Neuronal stem cell (in vitro differentiated cells): Measurements from ENCODE around the gene PSMG4.

Source experiments
- DNase-seq: peaks from one replicate; pipeline ENCODE4 v3.0.0-alpha.2; 2013; ENCODE audit warnings: low spot score
- H2AFZ ChIP-seq: one replicate; pipeline ENCODE4 v1.6.1; 2013; ENCODE audit warnings: mild to moderate bottlenecking, low read length, inconsistent platforms
- H2AK5ac ChIP-seq: 2 replicates; pipeline ENCODE4 v1.6.1; 2013; ENCODE audit warnings: low read depth, mild to moderate bottlenecking, inconsistent platforms, low read length, moderate library complexity, mixed read lengths
- H2BK120ac ChIP-seq: 2 replicates; pipeline ENCODE4 v1.6.1; 2013; ENCODE audit warnings: low read depth, mild to moderate bottlenecking, inconsistent platforms, low read length, moderate library complexity, mixed read lengths
- H2BK12ac ChIP-seq: one replicate; pipeline ENCODE4 v1.6.1; 2013; ENCODE audit warnings: low read length, inconsistent platforms
- H2BK15ac ChIP-seq: 2 replicates; pipeline ENCODE4 v1.6.1; 2013; ENCODE audit warnings: mild to moderate bottlenecking, low read length, inconsistent platforms, mixed read lengths
- H2BK5ac ChIP-seq: one replicate; pipeline ENCODE4 v1.6.1; 2013; ENCODE audit warnings: inconsistent platforms, mild to moderate bottlenecking, low read length, moderate library complexity
- H3K14ac ChIP-seq: one replicate; pipeline ENCODE4 v1.6.1; 2013; ENCODE audit warnings: low read length, inconsistent platforms
- H3K18ac ChIP-seq: 2 replicates; pipeline ENCODE4 v1.6.1; 2013; ENCODE audit warnings: low read length, inconsistent platforms
- H3K23ac ChIP-seq: 2 replicates; pipeline ENCODE4 v1.6.1; 2013; ENCODE audit warnings: low read depth, mild to moderate bottlenecking, mixed read lengths, low read length, inconsistent platforms; ENCODE audit not compliant: poor library complexity
- H3K27ac ChIP-seq: replicated peaks from 3 replicates; pipeline ENCODE4 v1.5.1; 2013; ENCODE audit warnings: low read length, inconsistent platforms
- H3K27me3 ChIP-seq, 3 experiments: 2 replicates each; pipeline ENCODE4 v1.6.1; 2013; ENCODE audit warnings: low read length in 3 of 3, mild to moderate bottlenecking in 2 of 3, inconsistent platforms in 1 of 3, low read depth in 1 of 3, mixed read lengths in 1 of 3, moderate library complexity in 1 of 3; ENCODE audit not compliant: control insufficient read depth in 3 of 3, insufficient read depth in 3 of 3
- H3K36me3 ChIP-seq, 2 donors: replicated peaks in 1 of 2; 2 replicates each; pipeline ENCODE4 v1.6.1; 2013; ENCODE audit warnings: low read length in 2 of 2; ENCODE audit not compliant: control insufficient read depth in 2 of 2, insufficient read depth in 2 of 2
- H3K4ac ChIP-seq: 2 replicates; pipeline ENCODE4 v1.6.1; 2013; ENCODE audit warnings: inconsistent platforms, mild to moderate bottlenecking, low read length, moderate library complexity
- H3K4me1 ChIP-seq, 2 donors: 1 replicate in 1 of 2; 2 replicates in 1 of 2; pipeline ENCODE4 v1.6.1; 2013; ENCODE audit warnings: low read length in 2 of 2, low read depth in 1 of 2; ENCODE audit not compliant: control insufficient read depth in 2 of 2, insufficient read depth in 1 of 2
- H3K4me2 ChIP-seq: one replicate; pipeline ENCODE4 v1.6.1; 2013; ENCODE audit warnings: mild to moderate bottlenecking, low read length, inconsistent platforms; ENCODE audit not compliant: insufficient read depth, poor library complexity, severe bottlenecking
- H3K4me3 ChIP-seq, 2 donors: 2 replicates each; pipeline ENCODE4 v1.5.1; 2013; ENCODE audit warnings: low read length in 2 of 2, mild to moderate bottlenecking in 2 of 2, inconsistent platforms in 1 of 2, moderate library complexity in 1 of 2
- H3K79me1 ChIP-seq: one replicate; pipeline ENCODE4 v1.6.1; 2013; ENCODE audit warnings: low read depth, mild to moderate bottlenecking, inconsistent platforms, low read length, moderate library complexity
- H3K9ac ChIP-seq: one replicate; pipeline ENCODE4 v1.6.1; 2013; ENCODE audit warnings: mild to moderate bottlenecking, low read depth, low read length, inconsistent platforms; ENCODE audit not compliant: poor library complexity
- H3K9me3 ChIP-seq, 2 donors: replicated peaks in 1 of 2; 2 replicates each; pipeline versions ENCODE3 to v1.6.1; 2013; ENCODE audit warnings: low read length in 2 of 2, mild to moderate bottlenecking in 2 of 2, inconsistent platforms in 1 of 2, low read depth in 1 of 2, mixed read lengths in 1 of 2, moderate library complexity in 1 of 2; ENCODE audit not compliant: control insufficient read depth in 2 of 2, insufficient read depth in 1 of 2
- H4K8ac ChIP-seq: one replicate; pipeline ENCODE4 v1.6.1; 2013; ENCODE audit warnings: low read depth, mild to moderate bottlenecking, inconsistent platforms, low read length, moderate library complexity
- H4K91ac ChIP-seq: one replicate; pipeline ENCODE4 v1.6.1; 2013; ENCODE audit warnings: low read length, low read depth, mild to moderate bottlenecking, inconsistent platforms; ENCODE audit not compliant: poor library complexity
- WGBS, 2 donors: extraction: QIAGEN DNeasy Blood & Tissue Kit; methylation state at CpG; one replicate each; pipeline ENCODE4 v1.1.7; 2013; ENCODE audit warnings: missing lambda C conversion rate in 2 of 2, mixed read lengths in 1 of 2; ENCODE audit not compliant: insufficient read length in 2 of 2, insufficient replicate concordance in 1 of 2; ENCODE audit errors: extremely low coverage in 2 of 2; 5-methylcytosine and 5-hydroxymethylcytosine counted together

Gene PSMG4

DNA sequence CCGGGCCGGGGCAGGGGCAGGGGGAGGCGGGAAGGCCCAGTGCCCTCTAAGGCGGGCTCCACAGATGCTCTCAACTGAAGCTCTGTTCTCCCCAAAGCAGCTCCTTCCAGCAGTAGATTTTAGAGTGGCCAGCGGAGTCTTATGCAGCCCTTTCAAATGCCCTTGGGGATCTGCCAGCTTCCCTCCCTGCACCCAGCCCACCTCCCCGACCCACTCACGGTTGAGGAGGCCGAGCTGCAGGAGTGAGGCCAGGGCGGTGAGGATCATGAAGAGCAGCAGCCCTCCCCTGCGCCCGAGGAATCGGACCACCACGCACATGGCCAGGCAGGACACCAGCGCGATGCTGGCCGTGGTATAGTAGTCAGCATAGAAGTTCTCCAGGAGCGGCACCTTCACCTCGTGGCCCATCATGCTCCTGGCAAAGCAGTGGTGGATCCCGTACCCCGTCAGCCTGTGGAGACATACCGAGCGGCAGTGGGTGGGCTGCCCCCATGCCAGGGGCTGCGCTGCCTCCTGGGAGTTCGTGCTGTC is 28.0 kb downstream of the PSMG4 start:
- H4K91ac ChIP-seq = no peak overlapping the region
- no CpG with 5 or more reads among the region's 24 CpGs for WGBS, 2 donors
- H2BK120ac ChIP-seq = no peak overlapping the region
- H2AK5ac ChIP-seq = no peak overlapping the region
- H3K9me3 ChIP-seq = no peaks in the 10 kb centered on the region
- H3K23ac ChIP-seq = peak overlapping the region; percentile 25
- H3K18ac ChIP-seq = peak overlapping the region; percentile 35
- no peak overlapping the region for H2AFZ ChIP-seq
- no peaks in the 10 kb centered on the region for H3K27me3 ChIP-seq
- H3K79me1 ChIP-seq = no peaks in the 10 kb centered on the region
- H2BK15ac ChIP-seq = no peak overlapping the region
- no peak overlapping the region for H3K4ac ChIP-seq
- H4K8ac ChIP-seq = no peak overlapping the region
- no peak overlapping the region for H3K27ac ChIP-seq
- no peak for DNase-seq
- H2BK12ac ChIP-seq = no peak overlapping the region
- peak overlapping the region; percentile 86 for H3K14ac ChIP-seq
- no peak overlapping the region for H2BK5ac ChIP-seq
- H3K4me2 ChIP-seq = no peak overlapping the region
- H3K4me1 ChIP-seq = peaks cover 11 to 16% of the 10 kb centered on the region in 2 donors
- H3K4me3 ChIP-seq = no peak overlapping the region
- H3K36me3 ChIP-seq = peaks cover 6 to 52% of the 10 kb centered on the region in 2 donors
- no peak overlapping the region for H3K9ac ChIP-seq

DNA sequence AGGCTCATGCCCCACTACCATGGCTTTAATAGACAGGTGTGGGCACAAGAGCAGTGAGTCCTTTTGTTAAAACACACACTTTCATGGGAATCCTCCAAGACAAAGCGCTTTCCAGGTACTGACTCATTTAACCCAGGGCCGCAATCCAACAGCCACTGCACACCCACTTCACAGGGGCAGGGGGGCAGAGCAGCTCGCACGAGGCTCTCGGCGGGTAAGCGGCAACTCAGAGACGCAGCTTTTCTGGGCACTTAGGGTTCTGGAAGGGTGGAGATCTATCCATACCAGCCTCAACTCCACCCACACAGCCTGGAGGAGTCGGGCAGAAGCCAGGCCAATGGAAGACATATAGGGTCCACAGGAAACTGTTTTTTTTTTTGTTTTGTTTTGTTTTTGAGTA is 28.6 kb downstream of the PSMG4 start:
- Histone ChIP-seq H3K4ac (no peak overlapping the region), H2BK120ac (no peak overlapping the region), H3K18ac (no peak overlapping the region), H2BK15ac (no peak overlapping the region), H2AK5ac (no peak overlapping the region), H3K4me2 (no peak overlapping the region), H4K91ac (no peak overlapping the region), H3K9ac (peak overlapping the region; percentile 53), H3K27me3 (no peaks in the 10 kb centered on the region), H2BK12ac (no peak overlapping the region), H3K14ac (no peak overlapping the region), H3K36me3 (peaks cover 4 to 51% of the 10 kb centered on the region in 2 donors), H3K4me1 (peaks cover 5 to 10% of the 10 kb centered on the region in 2 donors), H3K23ac (no peak overlapping the region), H2BK5ac (no peak overlapping the region), H2AFZ (no peak overlapping the region), H3K79me1 (no peaks in the 10 kb centered on the region), H3K27ac (no peak overlapping the region), H3K9me3 (no peaks in the 10 kb centered on the region), H3K4me3 (no peak overlapping the region), H4K8ac (no peak overlapping the region)
- DNase-seq = no peak
- WGBS, 2 donors = no CpG with 5 or more reads among the region's 9 CpGs

DNA sequence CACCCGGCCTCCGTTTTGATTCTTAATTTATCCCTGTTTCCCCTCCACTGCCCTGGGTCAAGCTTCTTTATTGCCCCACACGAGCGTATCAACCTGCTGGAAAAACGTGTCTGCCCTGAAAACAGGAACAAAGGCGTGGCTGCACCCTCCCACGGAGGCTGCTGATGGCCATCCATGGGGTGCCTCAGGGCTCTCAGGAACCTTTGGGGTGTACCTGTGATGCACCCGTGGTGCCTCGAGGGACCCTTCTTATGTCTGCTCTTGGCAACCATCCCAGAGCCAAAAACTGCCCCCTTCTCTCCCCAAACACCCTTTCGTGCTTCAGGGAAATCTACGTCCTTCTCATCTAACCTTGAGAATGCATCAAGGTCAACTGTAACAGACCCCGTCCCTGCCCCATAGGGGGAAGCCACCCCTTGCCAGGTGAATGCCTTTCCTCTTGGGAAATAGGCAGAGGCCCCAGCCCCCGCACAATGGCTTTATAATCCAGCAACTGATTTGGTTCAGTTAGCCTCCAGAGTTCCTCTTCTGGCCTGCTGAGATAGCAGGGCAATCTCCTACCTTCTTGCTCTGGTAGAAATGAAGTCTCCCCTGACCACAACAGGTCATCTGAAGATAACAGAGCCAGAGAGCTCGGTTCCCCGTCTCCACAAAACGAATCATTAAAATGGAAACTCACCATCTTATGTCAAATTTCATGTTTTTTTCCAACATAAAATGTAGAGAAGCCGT is 29.4 kb downstream of the PSMG4 start:
- WGBS, 2 donors = no CpG with 5 or more reads among the region's 17 CpGs
- no peak overlapping the region for H3K18ac ChIP-seq
- no peak overlapping the region for H3K9ac ChIP-seq
- no peak overlapping the region for H4K8ac ChIP-seq
- H3K4ac ChIP-seq = no peak overlapping the region
- H3K79me1 ChIP-seq = no peaks in the 10 kb centered on the region
- H3K4me3 ChIP-seq = no peak overlapping the region
- H3K9me3 ChIP-seq = no peaks in the 10 kb centered on the region
- no peak overlapping the region for H3K4me2 ChIP-seq
- no peak overlapping the region for H4K91ac ChIP-seq
- no peak overlapping the region for H2BK5ac ChIP-seq
- H3K36me3 ChIP-seq = peaks cover 2 to 44% of the 10 kb centered on the region in 2 donors
- H3K27ac ChIP-seq = no peak overlapping the region
- peaks cover 4% of the 10 kb centered on the region in 2 donors for H3K4me1 ChIP-seq
- H2BK12ac ChIP-seq = no peak overlapping the region
- no peak overlapping the region for H3K23ac ChIP-seq
- no peak overlapping the region for H2AK5ac ChIP-seq
- H3K14ac ChIP-seq = no peak overlapping the region
- no peak overlapping the region for H2BK120ac ChIP-seq
- no peak overlapping the region for H2AFZ ChIP-seq
- H2BK15ac ChIP-seq = no peak overlapping the region
- H3K27me3 ChIP-seq = no peaks in the 10 kb centered on the region
- DNase-seq = no peak

DNA sequence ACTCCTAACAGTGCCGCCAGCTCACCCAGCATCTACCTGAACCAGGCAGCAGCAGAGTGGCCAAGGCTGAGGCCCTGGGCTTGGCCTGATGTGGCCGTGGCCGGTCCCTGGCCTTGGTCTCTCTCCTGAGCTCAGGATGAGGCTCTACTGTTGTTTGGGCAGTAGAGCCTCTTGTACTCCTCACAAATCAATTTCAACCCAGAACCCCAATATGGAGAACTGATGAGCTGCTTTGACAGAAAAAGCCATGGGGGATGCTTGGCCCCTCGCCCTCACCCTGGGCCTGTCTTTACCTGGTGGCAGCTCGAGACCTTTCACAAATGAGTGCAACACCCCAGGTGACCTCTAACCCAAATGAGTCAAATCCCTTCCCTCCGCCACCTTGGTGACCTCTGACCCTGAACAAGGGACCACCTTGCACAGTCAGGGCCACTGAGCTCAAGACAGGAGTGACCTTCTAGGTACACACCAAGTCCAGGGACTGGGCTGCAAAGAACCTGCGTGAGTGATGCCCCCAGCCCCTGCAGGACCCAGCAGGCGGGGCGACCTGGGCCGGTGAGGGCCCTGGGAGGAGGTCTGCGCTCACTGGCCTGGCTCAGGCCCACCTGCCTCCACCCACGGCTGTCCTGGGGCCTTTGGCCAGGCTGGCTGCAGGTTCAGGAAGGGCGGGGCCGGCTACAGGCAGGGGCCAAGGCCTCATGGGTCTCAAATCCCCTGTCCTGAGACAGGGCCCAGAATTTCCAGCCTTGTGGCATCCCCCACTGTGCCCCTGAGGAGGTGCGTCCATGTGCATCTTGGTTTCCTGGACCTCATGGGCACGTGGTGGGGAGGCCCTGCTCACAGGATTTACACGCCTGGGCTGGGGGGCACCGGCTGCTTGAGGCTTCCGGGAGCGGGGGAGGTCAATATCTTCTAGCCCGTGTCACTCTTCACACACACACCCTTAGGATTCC is 30.2 kb downstream of the PSMG4 start:
- Histone ChIP-seq H3K23ac (peak overlapping the region; percentile 40), H3K4ac (no peak overlapping the region), H3K27me3 (no peaks in the 10 kb centered on the region), H3K4me1 (peaks cover 4% of the 10 kb centered on the region in 2 donors), H2AFZ (no peak overlapping the region), H3K9ac (no peak overlapping the region), H2BK15ac (no peak overlapping the region), H3K18ac (peak overlapping the region; percentile 67), H3K79me1 (no peaks in the 10 kb centered on the region), H3K4me2 (no peak overlapping the region), H4K8ac (no peak overlapping the region), H3K14ac (no peak overlapping the region), H3K27ac (no peak overlapping the region), H3K4me3 (no peak overlapping the region), H3K9me3 (no peaks in the 10 kb centered on the region), H2BK120ac (no peak overlapping the region), H2BK5ac (peak overlapping the region; percentile 83), H2BK12ac (no peak overlapping the region), H2AK5ac (peak overlapping the region; percentile 26), H3K36me3 (peaks cover 0 to 39% of the 10 kb centered on the region in 2 donors), H4K91ac (no peak overlapping the region)
- DNase-seq = no peak
- no CpG with 5 or more reads among the region's 21 CpGs for WGBS, 2 donors
